Right lung (tissue), 5 donors: Measurements from ENCODE around the gene ACCSL. TPM values are rescaled to one million over a fixed set of nuclear protein-coding genes. Genes with fewer than 3 reads are reported as not detected.
A peak's percentile ranks its signal among the peaks of the same experiment; 100 is the strongest.

Experiments used
- DNase-seq, 2 donors: peaks; one replicate each; pipeline ENCODE4 v3.0.0-alpha.2; 2013
- polyA plus RNA-seq, 5 donors: library from polyadenylated mRNA; unstranded; fragments of 120-200 nt; gene quantifications; one replicate each; pipeline versions ENCODE4 v1.2.1 to v1.2.3, GENCODE V29; 2013; ENCODE audit warnings: inconsistent platforms in 1 of 5, low replicate concordance in 1 of 5; ENCODE audit not compliant: insufficient read length in 5 of 5, insufficient read depth in 1 of 5

ACCSL gene
- polyA plus RNA-seq, 5 donors, result 0.09 to 0.42 (median 0.27) TPM

DNA sequence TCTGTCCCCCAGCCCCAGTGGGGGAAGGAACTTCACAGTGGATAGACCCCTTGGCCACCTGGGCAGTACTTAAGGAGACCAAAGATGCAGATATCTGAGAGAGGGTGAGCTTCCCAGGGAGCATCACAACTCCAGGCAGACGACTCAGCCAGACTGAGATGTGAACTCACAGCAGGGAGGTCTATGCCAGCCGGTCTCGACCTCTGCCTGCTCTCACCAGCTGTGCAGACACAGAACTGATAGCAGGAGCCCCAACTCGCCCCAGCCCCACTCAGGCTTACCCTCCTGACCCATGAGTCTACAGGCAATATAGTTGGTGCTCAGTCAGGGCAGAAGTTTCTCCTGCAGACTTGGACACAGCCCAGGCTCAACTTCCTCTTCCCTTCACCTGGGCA is 29.7 kb upstream of the ACCSL start:
- no peak for DNase-seq

DNA sequence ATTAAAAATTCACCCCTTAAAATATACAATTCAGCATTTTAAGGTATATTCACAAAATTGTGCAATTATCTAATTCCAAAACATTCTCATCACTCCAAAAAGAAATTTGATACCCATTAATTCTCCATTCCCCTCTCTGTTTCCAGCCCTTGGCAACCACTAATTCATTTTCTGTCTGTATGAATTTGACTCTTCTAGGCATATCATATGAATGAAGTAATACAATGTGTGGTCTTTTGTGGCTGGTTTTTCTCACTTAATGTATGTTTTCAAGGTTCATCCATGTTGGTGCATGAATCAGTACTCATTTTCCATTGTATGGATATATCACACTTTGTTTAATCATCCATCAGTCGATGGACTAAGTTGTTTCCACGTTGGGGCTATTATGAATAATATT is 29.0 kb upstream of the ACCSL start:
- no peak for DNase-seq

DNA sequence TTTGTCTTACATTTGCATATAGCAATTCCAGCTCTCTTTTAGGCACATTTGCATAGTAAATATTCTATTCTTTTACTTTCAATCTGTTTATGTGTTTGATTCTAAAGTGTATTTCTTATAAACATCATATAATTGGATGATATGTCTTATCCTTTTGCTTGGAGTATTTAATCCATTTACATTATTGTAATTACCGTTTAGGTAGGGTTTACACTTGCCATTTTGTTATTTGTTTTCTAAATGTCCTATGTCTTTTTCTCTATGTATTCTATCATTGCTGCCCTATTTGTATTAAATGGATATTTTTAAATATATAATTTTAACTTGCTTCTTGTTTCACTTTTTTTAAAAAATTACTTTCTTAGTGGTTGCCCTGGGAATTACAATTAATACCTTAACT is 22.8 kb upstream of the ACCSL start:
- no peak for DNase-seq

DNA sequence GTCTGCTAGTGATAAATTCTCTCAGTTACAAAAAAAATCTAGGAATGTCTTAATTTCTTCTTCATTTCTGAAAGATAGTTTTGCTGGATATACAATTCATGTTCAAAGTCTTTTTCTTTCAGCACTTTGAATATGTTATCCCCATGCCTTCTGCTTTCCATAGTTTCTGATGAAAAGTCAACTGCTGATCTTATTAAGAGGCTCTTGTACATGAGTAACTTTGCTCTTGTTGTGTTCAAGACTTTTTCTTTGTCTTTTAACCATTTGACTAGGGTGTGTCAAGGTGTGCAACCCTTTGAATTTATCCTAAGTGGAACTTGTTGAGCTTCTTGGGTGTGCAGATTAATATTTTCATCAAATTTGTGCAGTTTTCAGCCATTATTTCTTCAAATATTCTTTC is 22.1 kb upstream of the ACCSL start:
- no peak for DNase-seq

DNA sequence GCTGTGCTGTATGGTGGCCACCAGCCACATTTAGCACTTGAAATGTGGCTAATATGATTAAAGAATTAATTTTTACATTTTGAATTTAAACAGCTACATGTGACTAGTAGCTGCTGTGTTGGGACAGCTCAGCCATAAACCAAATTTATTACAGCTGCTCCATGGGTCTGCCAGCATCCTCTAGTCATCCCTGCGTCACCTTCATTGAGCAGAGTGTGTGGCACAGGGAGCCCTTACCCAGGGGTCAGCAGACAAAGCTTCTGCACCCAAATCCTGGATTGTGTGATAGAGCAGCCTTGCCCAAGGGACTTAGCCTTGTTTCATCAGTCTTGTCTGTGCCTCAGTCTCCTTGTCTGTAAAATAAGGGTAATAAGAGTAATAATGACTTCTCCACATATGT is 19.4 kb upstream of the ACCSL start:
- DNase-seq, result no peak

DNA sequence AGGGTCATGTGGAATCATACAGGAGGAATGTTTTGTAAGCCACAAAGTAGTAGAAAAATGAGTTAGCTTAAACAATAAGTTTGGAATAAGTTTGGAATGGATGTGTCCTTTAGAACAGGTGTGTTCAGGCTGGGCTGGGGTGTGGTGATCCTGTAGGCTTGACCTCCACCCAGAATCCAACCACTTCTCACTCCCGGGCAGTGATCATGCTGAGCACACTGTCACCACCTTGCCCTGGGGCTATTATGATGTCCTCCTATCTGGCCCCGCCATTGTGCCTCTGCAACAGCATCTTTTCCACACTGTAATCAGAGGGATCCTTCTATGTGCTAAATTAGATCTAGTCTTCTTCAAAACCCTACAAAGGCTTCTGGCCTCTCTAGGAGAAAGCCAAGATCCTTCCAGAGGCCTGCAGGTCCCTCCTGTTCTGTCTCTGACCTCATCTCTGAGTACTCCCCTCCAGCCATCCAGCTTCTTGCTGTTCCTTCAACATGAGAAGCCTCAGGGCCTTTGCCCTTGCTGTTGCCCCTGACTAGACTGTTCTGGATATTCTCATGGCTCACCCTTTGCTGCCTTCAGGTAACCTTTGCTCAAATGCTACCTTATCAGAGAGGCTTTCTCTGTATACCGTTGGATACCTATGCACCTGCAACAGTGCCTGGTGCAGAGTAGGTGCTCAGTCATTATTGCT is 18.8 kb upstream of the ACCSL start:
- no peak for DNase-seq

DNA sequence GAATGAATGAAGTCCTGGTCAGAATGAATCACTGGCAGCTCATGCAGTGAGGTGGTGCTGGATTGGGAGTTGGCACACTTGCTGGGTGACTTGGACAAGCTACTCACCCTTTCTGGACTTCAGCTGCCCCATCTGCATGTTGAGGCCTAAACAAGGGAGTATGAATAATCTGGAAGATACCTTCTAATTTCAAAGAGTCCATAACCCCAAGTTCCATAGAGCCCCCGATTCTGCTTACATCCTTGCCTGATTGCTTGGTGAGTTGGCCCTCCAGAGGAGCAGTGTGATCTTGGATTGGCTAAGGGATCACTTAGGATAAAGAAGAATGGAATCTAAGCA is 18.3 kb upstream of the ACCSL start:
- no peak for DNase-seq

DNA sequence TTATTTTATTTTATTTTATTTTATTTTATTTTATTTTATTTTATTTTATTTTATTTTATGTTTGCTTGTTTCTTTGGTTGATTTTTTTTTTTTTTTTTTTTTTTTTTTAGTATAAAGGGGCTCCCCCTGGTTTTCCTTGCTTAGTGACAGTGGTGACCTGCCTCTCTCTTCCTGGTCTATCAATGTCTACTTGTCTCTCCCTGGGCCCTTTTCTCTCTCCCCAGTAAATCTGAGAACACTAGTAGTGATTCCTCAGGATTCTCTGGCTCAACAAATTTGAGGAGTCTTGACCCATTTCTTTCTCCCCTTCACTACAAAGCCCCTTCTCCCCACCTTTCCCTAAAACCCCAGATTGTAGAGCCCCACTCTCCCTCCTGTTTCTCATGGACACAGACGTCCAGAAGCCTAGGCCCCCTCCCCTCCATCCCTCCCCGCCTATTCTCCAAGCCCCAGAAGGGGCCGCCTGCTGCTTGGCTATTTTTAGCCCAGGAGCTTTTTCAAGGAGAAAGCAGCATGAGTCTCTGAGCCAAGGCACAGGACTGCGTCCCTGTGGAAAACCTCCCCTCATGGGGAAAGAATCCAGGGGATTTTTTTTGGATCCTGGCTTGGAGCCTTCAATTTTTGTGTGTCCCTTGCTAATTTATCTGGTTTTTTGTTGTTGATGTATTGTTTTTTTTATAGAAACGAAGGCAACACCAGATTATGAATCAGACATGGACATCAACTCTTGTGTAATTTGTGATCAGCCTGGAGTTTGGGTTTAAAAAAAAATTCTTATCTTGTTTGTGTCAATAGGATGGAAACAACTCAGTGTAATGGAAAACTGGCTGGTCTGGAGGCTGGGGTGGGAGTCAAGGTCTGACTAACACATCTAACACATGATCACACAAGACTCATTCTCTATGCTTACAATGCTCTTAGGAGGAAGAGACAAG is 17.5 kb upstream of the ACCSL start:
- peak; percentile 79 to 82 for DNase-seq

DNA sequence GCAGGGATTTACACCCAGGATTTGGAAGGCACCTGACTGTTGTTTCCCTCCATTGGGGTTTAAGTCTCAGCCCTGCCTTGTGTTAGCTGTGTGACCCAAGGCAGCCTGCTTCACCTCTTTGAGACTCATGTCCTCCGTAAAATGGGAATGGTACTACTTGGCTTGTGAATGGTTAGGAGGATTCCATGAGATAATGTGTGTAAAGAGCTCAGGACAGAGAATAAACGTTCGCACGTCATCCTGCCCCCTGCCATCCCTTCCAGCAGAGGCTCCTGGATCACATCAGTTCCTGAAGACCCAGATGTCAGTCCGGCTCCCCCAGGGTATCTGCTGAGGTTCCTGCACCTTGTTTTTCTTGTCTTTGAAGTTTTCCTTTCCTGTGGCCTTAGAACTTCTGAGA is 16.8 kb upstream of the ACCSL start:
- DNase-seq, result no peak

DNA sequence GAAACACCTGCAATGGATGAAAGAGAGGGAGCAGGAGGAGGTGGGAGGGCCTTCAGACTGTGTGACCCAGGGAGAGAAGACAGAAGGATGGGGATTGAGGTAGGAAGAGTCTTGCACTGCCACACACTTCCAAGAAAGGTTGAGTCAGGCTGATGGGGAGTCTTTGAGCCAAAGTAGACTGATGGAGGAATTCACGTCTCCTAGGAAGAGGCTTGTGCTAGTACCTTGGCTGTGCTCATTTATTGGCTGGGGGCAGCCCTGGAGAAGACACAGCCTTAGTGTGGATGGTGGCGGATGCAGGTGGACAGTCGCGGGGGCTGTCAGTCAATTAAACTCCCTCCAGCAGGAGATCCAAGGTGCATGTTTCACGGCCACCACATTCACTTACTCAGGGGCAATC is 16.2 kb upstream of the ACCSL start:
- no peak for DNase-seq

DNA sequence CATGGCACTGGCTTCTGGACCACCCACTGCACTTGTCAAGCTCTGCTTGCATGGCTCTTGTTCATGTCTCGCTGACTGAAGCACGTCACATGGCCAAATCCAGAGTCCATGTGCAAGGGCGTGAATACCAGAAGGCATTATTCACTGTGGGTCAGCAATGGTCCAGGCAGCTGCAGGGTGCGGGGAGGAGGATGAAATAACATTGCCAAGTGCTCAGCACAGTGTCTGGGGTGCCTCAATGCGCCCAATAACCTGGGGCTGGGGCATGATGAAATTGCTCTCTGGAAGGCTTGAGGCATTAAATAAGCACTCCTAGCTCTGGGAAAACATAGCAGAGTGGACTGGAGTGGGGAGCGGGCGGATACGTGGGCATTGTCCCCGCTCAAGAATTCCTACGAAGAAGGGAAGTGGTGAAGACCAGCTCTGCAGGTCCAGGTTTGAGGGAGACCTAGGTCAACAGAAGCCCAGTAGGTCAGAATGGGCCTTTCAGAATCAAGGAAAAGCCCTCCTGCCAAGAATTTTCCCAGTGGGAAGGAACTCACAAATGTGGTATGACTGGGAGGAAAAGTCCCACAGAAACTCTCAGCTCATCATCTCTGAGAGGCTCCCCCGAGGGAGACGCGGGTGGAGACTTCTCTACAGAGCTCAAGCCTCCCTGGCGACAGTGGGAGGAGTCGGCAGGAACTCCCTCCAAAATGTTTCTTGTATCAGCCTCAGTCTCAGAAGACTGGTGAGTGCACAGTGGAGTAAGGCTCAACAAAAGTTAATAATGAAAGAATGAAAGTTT is 15.3 kb upstream of the ACCSL start:
- no peak for DNase-seq

DNA sequence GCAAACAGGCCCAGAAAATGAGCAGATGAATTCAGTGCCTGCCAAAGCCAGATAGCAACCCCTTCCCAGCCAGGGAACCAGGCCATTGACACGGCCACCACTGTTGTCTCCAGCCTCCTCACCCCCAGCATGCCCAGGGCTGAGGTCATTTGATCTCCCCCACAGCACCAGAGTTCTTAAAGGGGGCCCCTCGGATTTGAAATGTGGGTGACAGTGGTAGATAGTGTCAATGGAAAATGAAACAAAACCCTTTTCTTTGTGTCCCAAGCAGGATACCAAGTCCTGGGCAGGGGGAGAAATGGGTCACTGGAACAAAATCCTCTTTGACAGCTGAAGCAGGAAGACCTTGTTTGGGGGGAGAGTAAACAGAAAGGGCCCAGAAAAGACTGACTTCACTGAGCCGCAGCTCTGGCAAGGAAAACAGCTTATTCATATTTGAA is 14.3 kb upstream of the ACCSL start:
- DNase-seq, result no peak

DNA sequence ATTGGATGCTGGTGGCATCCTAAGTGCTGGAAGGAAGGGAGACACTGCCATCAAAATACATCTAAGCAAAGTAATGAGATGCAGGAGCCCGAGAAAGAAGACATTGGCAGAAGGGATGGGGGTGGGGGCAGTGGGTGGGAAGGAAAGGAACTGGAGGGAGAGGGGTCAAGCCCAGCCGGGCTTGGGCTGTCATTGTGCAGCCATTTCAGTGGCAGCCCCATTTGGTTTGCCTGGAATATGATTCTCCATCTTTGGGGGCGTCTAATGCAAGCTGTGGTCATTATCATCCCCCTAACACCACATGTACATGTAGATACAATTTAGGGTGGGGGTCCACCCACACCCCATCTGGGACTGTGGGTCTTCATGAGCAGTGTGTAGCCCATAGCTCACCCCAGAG is 13.9 kb upstream of the ACCSL start:
- no peak for DNase-seq

DNA sequence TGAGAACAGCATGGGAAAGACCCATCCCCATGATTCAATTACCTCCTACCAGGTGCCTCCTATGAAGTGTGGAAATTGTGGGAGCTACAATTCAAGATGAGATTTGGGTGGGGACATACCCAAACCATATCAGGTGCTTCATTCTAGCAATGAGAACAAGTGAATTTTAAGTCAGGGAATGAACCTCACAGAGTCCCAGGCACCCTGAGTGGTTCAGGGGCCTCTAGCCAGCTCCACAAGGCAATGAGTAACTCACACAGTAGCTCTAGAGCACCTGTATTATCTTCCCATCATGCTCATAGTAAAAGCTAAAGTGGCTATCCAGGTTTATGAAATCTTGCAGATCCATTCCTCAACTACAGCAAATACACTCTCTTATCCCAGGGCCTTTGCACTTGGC is 13.1 kb upstream of the ACCSL start:
- DNase-seq, result no peak

DNA sequence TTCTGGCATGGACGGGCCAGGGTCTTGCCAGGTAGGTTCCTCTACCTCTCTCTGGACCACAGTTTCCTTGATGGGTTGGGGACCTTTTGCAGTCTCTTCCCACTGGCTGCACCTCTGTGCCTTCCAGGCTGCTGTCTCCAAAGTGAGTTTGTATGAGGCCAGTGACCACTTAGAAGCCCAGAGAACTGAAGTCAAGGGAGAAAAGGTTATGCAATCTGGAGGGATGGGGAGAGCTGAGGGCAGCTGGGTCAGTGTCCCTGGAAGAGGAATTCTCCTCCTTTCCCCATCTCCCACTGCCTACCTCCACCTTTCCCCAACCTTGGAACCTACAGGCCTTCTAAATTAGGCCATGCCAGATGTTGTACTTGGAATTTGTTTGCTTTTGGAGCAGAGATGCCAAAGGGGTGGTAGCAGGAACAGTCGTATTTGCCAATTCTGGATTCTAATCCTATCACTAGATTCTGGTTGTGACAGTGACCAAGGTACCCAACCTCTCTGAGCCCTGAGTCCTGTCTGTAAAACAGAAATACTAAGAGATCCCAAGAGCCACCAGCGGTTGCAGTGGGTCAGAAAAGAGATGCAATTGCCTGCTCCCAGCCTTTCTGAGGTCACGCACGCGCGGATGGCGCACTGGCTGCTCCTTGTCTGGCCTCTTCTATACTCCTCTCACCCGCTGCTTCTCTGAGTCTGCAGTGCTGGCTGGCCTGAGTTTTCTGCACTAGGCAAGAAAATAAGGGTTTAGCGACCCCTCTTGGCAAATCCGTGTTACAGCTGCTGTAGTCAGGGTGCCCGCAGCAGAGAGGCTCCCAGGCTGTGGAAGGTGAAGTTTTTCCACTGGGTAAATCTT is 10.7 kb upstream of the ACCSL start:
- peak; percentile 74 to 83 for DNase-seq

DNA sequence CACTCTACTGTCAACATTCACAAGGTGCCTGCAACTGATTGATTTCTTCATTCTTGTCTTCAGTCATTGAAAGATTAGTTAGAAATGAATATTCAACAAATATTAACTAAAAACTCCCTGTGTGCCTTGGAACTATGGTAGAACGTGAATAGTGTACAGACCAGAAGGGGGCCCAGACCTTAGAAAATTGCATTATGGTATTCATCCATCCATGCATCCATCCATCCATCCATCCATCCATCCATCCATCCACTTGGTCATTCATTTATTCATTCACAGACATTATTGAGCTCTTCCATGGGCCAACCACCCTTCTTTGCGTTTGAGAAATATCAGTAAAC is 10.2 kb upstream of the ACCSL start:
- DNase-seq, result no peak

DNA sequence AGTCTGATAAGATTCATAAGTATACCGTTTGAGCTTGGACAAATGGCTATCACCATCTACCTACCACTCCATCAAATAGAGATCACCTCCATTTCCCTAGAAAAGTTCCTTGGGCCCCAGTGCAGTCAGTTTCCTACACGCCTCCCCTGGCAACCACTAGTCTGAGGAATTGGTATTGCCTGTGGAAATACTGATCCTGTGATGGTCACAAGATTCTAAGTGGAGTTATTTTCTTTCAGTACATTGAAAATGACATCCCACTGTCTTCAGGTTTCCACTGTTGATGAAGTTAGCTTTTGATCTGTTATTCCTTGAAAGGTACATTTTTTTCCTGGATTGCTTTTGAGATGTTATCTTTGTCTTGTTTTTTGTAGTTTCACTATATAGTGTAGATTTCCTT is 4.6 kb upstream of the ACCSL start:
- DNase-seq, result no peak

DNA sequence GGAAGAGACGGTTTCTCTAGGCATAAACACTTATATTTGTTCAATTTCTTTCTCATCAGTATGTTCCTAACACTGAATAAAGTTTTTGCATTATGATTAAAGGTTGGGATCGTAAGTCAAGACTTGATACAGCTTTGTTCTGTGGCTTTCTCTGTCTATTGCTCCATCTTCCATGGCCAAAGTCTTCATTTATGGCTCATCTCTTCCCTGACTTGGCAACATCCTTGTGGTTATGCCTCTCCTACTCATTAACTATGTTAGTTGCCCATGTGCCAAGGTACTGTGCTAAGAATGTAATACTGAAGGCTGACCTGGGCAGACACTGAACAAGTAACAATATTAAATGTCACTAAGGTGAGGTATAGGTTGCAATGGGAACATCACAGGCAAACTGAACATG is 1.6 kb upstream of the ACCSL start:
- DNase-seq, result no peak

DNA sequence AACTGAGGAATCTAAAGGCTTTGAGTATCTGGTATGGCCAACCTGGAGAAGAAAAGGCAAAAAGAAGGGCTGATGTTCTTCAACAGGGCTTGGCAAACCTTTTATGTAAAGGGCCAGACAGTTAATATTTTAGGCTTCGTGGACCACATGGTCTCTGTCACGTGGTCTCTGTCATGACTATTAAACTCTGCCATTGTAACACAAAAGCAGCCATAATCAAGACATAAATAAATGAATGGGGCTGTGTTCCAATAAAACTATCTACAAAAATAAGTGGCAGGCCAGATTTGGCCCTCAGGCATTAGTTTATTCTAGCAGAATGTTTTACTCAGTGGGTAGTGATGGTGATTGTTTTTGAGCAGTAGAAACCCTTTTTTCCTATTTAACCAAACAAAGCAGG is 483 bp upstream of the ACCSL start:
- DNase-seq, result no peak

DNA sequence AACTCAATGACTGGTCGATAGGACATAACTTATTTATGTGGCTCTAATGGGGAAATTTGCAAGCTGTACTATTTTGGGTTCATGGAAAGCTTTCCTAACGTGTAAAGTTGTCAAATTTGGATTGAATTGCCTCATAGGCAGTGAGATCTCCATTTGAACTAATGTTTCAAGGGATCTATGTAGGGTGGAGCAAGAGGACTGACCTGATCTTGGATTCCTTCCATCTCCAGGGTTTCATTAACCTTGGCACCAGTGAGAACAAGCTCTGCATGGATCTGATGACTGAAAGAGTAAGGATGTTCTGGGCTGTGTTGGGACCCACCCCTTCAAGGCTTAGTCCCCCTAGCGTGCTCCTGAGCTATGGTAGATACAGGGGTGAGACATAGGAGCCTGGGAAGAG is 2.1 kb downstream of the ACCSL start:
- no peak for DNase-seq

DNA sequence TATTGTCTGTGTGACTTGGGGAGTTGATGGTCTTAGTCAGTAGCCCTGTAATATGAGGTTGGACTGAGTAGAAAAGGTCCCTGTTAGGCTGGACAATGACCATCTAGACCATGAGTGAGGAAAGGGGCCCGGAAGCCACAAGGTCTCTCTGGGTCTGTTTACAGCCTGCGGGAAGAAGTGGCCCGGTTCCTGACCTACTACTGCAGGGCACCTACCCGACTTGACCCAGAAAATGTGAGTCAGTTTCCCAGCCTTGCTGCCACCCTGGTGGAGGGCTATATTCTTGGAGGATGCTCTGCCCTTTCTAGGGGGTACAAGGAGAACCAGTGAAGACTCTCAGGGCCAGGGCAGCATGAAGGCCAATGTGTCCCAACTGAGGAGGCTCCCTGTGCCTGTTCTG is 3.4 kb downstream of the ACCSL start:
- DNase-seq, result no peak

DNA sequence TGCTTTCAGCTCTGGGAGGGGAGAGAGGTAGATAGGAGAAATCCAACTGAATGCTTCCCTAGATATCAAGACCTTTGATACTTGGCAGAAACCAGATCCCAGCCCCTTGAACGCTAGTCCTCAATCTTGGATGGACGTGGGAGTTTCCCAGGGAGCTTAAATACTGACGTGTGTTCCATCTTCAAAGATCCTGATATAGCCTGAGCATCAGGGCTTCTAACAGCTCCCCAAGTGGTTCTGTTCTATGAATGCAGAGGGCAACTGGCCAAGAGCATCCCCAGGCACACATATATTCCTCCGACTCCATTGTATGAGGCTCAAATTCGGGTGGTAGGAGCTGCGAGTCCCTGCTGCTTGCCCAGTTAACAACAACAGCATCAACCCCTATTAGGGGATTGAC is 9.6 kb downstream of the ACCSL start:
- DNase-seq, result no peak
